SIG-M5 (cell line): ENCODE measurements around the gene TTC33.

Experiments
- DNase-seq: peaks from one replicate; lab custom pipeline; 2025; lab: John Stamatoyannopoulos, UW

The TTC33 gene

GRCh38 chr5:40521108-40521785 is 234.5 kb downstream of the TTC33 start:
- no peak for DNase-seq

GRCh38 chr5:40518485-40518917 is 237.3 kb downstream of the TTC33 start:
- DNase-seq: no peak

GRCh38 chr5:40515476-40515875 is 240.3 kb downstream of the TTC33 start:
- no peak for DNase-seq

GRCh38 chr5:40514976-40515375 is 240.8 kb downstream of the TTC33 start:
- DNase-seq: no peak

- DNase-seq: no peak
These were observed 244.0 kb downstream of the TTC33 start for GRCh38 chr5:40511801-40512200.

GRCh38 chr5:40507095-40507494 is 248.7 kb downstream of the TTC33 start:
- DNase-seq: no peak

GRCh38 chr5:40505031-40505430 is 250.7 kb downstream of the TTC33 start:
- DNase-seq: no peak

GRCh38 chr5:40503439-40503838 is 252.3 kb downstream of the TTC33 start:
- no peak for DNase-seq

GRCh38 chr5:40502736-40503135 is 253.0 kb downstream of the TTC33 start:
- DNase-seq: no peak

GRCh38 chr5:40501711-40502444 is 253.9 kb downstream of the TTC33 start:
- no peak for DNase-seq

GRCh38 chr5:40499518-40500273 is 256.1 kb downstream of the TTC33 start:
- DNase-seq: no peak

- DNase-seq: no peak
These were observed 256.8 kb downstream of the TTC33 start for GRCh38 chr5:40499007-40499406.

- no peak for DNase-seq
These were observed 258.2 kb downstream of the TTC33 start for GRCh38 chr5:40497573-40497972.

- no peak for DNase-seq
These were observed 260.5 kb downstream of the TTC33 start for GRCh38 chr5:40495237-40495635.

GRCh38 chr5:40494631-40495236 is 261.0 kb downstream of the TTC33 start:
- DNase-seq: no peak

- DNase-seq: no peak
These were observed 263.7 kb downstream of the TTC33 start for GRCh38 chr5:40492056-40492455.

GRCh38 chr5:40491644-40492043 is 264.1 kb downstream of the TTC33 start:
- DNase-seq: no peak

GRCh38 chr5:40490464-40491111 is 265.2 kb downstream of the TTC33 start:
- DNase-seq: no peak

GRCh38 chr5:40489421-40489820 is 266.3 kb downstream of the TTC33 start:
- no peak for DNase-seq

- peak; percentile 96 for DNase-seq
These were observed 269.1 kb downstream of the TTC33 start for GRCh38 chr5:40486437-40487275.
